NCI-H748 (cell line): ENCODE measurements around the gene KLK14.
A peak's percentile ranks its signal among the peaks of the same experiment; 100 is the strongest.

Experiments
- DNase-seq: peaks from one replicate; lab custom pipeline; 2025; ENCODE audit not compliant: unreplicated experiment; lab: John Stamatoyannopoulos, UW

Gene KLK14

DNA sequence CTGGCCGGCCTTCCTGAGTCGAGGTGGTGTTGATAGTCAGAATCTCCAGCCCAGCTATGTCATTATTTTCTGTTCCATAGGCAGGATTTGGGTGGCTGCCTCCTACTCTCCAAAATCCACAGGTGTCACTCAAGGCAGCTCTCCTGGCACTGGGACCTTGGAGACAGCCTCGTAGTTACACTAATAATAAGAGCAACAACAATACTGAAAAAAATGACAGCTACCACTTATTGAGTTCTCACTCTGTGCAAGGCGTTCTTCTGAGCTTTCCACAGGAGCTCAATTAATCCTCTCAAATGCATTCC lies 35.7 kb downstream of the KLK14 start:
- no peak for DNase-seq

DNA sequence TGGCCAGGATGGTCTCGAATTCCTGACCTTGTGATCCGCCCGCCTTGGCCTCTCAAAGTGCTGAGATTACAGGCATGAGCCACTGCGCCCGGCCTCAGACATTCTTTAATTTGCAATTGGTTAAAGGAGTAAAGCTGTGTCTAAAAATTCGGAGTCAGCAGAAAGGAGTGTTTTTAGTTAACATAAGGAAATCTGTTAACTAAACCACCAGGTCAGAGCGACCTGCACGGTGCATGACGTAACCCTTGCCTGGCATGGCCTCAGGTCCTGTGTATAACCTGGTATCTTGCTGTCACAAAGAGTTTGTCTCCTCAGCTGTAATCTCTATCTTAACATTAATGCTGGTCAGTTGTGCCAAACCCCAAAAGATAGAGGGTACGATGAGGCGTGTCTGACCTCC lies 38.4 kb downstream of the KLK14 start:
- no peak for DNase-seq

DNA sequence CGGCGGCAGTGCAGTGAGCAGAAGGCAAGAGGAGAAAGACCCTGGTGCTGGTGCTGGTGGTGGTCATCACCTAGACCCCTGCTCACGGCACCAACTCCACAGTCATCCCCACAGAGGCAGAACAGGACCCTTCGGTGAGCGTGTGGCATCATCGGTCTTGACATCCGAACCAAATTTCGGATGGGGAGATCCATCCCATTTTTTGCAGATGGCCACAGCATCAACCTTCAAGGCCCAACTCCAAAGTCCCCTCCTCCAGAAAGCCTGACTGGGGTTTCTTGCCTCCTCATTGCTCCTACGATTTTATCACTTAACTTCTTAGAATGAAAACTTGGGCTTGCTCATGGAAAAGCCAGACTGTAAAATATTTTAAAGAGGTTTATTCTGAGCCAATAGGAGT lies 39.2 kb downstream of the KLK14 start:
- no peak for DNase-seq

DNA sequence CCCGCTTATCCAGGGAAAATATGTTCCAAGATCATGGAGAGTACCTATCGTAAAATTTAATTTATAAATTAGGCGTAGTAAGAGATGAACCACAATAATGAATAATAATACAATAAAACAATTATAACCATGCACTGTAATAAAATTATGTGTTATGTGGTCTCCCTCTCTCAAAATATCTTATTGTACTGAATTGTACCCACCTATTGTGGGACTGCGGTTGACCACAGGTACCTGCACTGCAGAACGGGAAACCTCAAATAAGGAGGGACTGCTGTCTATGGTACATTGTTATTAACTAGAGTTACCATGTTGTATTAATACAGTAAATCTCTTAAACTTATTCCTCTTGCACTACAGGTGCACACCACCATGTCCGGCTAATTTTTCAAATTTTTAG lies 42.5 kb downstream of the KLK14 start:
- DNase-seq, result no peak

DNA sequence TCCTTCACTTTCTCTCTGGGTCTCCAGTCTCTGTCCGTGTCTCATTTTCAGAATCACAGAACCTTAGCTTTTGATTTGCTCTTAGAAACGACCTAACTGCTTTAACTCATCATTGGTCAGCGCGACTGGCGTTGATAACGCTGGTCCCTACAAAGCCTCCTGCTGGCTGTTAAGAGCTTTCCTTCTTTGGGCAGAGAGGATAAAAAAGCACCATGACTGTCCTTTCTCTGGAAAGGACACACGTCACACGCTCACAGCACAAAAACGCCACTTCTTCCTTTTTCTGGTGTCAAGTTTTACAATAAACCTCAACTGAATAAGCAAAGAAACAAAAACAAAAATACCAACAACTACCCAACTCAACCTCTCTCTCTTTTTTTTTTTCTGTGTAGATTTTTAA lies 46.2 kb downstream of the KLK14 start:
- DNase-seq, result peak; percentile 20

DNA sequence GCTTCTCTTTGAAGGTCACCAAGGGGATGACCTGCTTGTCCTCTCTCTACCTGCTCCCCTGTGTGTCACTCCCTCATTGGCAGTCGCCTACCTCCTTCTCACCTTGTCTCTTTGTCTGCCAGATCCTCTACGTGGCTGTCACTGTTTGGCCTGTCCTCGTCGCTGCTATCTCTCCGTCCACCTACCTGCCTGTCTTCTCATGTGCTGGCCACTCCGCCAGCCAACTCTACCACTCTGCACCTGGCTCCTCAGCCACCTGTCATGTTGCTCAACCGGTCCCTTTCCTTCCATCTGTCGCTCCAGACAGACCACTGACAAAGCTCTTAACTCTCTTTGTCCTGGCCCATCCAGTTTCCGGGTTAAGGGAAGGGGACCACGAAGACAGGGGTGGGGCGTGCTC lies 48.0 kb downstream of the KLK14 start, which contains the start of gene KLK12:
Gene KLK12, minus strand, starts transcription at position 299 of the 400 bp plus-strand sequence. CDS start 381 bp downstream, outside the sequence.
- peak; percentile 98 for DNase-seq

DNA sequence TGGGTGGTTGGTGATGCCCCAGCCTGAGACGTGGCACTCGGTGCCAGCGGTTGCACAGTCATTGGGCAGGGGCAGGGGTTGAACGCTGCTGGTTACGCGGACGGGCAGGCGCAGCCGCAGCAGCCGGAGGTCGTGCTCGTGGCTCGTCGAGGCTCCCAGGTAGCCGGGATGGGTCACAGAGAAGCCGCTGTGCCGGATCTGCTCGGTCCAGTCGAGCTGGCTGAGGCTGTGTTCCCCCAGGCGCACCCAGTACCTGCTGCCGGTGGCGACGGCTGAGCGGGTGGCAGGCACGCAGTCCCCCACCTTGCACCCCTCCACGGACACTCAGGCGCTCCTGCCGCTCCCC lies 50.8 kb downstream of the KLK14 start:
- DNase-seq, result no peak

DNA sequence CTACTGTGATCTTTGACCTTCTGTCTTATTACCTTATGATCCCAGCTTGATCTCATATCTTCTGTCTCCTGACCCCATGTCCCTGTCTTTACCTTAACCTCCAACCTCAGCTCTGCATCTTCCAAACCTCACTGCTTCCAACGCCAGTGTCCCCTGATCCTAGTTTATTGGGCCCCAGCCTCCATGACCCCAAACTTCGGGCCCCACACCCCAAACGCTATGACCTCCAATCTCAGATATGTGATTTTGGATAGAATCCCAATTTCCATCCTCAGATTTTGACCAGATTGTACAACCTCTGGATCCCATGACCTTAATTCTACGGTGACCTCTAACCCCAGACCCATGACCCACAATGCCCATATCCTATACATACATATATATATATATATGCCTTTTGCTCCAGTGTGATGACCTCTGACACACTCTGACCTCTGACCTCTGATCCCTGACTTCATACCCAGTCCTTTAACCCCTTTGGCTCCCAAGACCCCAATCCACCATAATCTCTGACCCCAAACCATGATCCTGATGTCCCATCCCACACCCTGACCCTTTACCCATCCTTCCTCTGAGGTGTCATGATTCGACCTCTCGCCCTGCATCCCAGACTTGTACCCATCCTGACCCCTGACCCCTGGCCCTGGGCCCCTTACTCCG lies 51.3 kb downstream of the KLK14 start:
- no peak for DNase-seq

DNA sequence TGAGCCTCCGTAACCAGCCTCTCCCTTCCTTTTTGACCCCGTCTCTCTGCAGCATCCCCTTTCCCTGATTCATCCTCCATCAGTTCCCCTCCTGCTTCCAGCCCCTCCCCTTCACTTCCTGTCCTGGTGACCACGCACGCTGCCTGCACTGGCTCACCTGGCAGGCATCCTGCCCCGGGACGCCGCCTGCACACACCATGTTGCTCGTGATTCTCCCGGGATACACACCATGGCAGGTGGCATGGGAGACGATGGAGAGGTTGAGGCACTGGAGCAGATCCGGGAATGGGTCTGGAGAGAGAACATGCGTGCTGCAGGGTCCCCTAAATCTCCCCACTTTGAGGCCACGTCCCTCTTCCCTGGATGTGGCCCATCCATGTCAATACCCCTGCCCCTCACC lies 52.1 kb downstream of the KLK14 start:
- no peak for DNase-seq

DNA sequence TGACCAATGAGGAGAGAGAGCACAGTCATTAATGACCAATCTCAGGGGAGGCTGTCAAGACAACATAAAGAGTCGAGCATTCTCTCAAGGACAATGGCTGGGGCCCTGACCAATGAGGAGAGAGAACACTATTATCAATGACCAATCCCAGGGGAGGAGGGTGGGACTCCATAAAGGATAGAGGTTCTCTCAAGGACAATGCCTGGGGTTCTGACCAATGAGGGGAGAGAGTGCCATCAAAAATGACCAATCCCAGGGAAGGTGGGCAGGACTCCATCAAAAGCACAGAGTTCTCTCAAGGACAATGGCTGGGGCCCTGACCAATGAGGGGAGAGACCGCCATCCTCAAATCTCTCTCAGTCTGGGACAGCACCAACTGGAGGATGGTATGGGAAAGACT lies 53.0 kb downstream of the KLK14 start:
- DNase-seq, result no peak
